IPS-18c (cell line): ENCODE measurements around the gene SLC35F1.

Source experiments
- H3K4me3 ChIP-seq: 2 replicates; pipeline ENCODE4 v1.7.0; 2013; ENCODE audit warnings: low read depth, mild to moderate bottlenecking, low read length, moderate library complexity; ENCODE audit not compliant: insufficient read depth
- H3K9me3 ChIP-seq: one replicate; pipeline ENCODE4 v1.6.1; 2013; ENCODE audit warnings: mild to moderate bottlenecking, low read length, moderate library complexity; ENCODE audit not compliant: control insufficient read depth, insufficient read depth

SLC35F1 gene

DNA sequence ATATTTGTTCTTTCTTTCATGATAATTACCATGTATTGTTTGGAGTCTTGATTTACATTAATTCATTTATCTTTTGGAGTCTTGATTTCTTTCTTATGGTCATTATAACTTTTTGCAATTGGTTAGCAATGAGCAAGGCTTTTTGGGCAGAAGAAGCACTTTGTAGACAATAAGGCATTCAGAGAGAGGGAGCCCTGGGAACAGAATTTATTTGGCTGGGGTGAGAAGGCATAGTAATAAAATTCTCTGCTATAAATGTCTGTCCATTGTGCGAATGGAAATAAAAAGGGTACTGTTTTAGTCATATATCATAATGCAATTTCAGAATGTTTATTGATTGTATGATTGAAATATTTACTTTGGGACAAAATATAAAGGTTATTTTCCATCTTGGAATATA lies 147.0 kb downstream of the SLC35F1 start:
- H3K9me3 ChIP-seq = no peaks in the 10 kb centered on the region
- no peak overlapping the region for H3K4me3 ChIP-seq

DNA sequence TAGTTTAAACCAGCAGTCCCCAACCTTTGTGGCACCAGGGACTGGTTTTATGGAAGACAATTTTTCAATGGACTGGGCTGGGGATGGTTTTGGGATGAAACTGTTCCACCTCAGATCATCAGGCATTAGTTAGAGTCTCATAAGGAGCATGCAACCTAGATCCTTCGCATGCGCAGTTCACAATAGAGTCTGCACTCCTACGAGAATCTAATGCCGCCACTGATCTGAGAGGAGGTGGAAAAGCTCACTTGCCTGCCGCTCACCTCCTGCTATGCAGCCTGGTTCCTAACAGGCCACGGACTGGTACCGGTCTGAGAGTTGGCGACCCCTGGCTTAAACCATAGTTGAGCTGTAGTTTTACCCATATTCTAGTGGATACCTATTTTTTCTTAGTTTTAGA lies 154.6 kb downstream of the SLC35F1 start:
- Histone ChIP-seq H3K4me3 (no peak overlapping the region), H3K9me3 (no peaks in the 10 kb centered on the region)

DNA sequence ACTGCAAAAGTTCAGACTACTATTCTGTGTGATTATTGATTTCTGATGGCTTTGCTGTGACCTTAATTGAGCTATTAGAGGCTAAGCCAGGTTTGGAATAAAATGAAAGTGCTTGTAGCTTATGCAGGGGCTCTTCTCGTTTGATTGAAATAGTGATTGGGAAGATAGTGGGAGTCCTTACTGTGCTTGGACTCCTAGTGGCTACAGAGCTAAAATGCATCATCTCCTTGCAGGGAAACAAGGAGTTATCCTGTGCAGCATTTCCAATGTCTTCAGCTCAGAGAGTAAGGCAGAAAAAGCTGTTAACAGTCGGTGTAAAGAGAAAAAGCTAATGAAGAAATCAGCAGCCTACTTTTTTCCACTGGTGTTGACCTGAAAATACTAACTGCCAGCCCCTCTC lies 173.5 kb downstream of the SLC35F1 start:
- no peaks in the 10 kb centered on the region for H3K9me3 ChIP-seq

DNA sequence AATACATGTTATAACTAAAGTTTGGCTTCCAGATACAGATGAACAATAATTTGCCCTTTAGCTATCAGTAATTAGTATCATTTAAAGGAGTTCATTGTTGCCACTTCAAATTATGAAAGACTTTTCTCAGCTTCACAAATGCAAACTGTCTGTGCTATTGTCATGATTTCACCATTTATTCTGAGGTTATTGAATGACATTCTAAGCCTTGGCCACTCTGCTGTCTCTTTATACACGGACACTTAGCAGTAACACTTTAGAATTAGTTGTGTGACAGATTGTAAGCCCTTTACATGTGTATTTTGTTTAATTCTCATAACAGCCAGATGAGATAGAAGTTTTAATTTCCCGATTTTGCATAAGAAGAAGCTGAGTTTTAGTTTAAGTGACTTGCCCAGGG lies 176.6 kb downstream of the SLC35F1 start:
- H3K9me3 ChIP-seq = no peaks in the 10 kb centered on the region
- H3K4me3 ChIP-seq = no peak overlapping the region

More for the DNA sequence above, 173.5 kb downstream of the SLC35F1 start:
- no peak overlapping the region for H3K4me3 ChIP-seq

DNA sequence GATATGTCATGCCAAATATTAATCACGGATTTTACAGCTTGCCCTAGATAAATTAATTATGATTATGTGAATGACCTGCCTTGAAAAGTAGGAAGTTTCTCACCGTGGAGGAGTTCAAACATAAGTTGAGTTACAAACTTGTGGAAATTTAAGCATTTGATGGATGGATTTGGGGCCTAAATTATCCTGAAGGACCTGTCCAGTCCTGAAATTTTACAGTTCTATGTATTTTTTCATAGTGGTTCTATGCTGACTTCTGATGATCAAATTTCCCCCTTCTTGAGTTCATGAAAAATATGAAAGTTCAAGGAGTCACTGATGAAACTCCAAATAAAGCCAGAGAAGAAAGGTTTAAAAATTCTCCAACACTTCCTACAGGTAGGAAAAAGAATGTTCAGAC lies 178.6 kb downstream of the SLC35F1 start:
- peaks cover 2% of the 10 kb centered on the region for H3K9me3 ChIP-seq
- no peak overlapping the region for H3K4me3 ChIP-seq

DNA sequence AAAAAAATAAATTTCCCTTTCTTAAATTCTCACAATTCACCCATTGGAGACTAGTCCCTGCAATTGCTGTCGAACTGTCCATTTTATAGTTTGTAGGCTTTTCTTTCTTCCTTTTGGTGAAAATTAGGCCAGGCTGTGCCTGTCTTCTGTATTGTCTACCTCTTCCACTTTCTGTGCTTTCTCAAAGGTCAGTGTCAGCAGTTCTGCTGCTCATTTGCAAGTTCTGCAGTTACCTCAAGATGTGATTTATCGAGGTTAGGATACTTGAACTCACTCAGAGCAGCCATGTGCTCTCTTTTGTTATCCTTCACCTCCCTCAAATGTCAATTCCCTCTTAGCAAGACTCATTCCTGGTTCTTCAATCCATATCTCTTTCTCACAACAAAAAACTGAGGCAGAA lies 179.1 kb downstream of the SLC35F1 start:
- Histone ChIP-seq H3K9me3 (peaks cover 4% of the 10 kb centered on the region), H3K4me3 (no peak overlapping the region)

DNA sequence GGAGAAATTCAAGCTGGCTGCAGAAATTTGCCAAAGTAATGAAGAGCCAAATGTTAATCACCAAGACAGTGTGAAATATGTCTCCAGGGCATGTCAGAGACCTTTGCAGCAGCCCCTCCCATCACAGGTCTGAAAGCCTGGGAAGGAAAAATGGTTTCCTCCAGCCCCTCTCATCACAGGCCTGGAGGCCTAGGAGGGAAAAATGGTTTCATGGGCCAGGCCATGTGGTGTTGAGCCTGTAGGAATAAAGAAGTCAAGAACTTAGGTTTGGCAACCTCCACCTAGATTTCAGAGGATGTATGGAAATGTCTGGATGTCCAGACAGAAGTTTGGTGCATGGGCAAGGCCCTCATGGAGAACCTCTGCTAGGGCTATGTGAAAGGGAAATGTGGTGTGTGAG lies 185.0 kb downstream of the SLC35F1 start:
- Histone ChIP-seq H3K4me3 (no peak overlapping the region), H3K9me3 (peaks cover 7% of the 10 kb centered on the region)

DNA sequence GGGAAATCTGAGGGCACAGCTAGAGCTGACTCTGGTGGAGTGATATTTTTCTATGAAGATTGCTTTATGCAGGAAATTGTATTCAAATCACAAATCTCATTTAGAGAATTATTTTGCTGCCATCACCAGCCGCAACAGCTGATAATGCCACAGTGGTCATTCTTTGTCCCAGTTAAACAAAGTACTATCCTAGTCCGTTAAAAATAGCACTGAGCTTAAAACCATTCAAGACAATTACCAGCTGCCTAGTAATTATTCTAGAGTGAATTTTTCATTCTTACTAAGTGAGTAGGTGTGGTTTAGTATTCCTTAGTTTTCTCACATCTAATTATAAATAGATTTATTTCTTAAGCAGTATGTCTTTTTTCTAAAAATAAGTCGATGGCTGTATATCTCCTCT lies 190.5 kb downstream of the SLC35F1 start:
- no peaks in the 10 kb centered on the region for H3K9me3 ChIP-seq

DNA sequence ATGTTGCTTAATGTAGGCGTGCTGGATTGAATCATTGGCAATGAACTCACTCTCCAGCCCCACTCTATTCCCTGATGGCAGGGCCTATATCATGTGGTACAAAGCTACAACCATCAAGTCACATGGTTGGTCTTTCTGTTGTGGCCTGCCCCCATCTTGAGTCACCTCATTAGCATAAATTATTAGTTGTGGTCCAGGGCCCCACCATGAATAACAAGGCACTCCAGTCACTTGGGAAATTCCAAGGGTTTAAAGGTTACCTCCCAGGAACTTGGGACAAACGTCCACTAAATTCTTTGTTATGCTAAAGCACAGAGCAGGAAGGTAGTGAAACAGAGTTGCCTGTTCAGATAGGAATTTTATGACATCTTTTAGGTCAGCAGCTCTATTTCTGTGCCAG lies 193.7 kb downstream of the SLC35F1 start:
- H3K9me3 ChIP-seq = no peaks in the 10 kb centered on the region
- H3K4me3 ChIP-seq = no peak overlapping the region

More for the DNA sequence above, 190.5 kb downstream of the SLC35F1 start:
- H3K4me3 ChIP-seq = no peak overlapping the region

DNA sequence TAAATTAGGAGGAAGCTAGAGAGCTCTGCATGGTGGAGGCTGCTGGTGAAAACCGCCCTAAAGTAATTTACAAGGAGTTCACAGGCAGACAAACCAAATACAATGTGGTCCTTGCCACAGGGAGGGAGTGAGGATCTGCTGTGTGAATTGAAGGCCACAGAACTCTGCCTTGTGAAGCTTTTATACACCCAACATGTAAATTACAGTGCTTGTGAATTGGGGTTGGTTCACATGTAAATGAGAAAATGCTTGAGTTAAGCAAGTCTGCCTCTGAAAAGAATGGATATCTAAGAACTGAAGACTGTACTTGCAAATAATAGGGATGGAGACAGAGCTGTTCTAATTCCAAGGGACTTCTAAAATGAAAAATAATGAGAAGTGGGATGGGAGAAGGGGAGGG lies 194.2 kb downstream of the SLC35F1 start:
- no peak overlapping the region for H3K4me3 ChIP-seq
- no peaks in the 10 kb centered on the region for H3K9me3 ChIP-seq

DNA sequence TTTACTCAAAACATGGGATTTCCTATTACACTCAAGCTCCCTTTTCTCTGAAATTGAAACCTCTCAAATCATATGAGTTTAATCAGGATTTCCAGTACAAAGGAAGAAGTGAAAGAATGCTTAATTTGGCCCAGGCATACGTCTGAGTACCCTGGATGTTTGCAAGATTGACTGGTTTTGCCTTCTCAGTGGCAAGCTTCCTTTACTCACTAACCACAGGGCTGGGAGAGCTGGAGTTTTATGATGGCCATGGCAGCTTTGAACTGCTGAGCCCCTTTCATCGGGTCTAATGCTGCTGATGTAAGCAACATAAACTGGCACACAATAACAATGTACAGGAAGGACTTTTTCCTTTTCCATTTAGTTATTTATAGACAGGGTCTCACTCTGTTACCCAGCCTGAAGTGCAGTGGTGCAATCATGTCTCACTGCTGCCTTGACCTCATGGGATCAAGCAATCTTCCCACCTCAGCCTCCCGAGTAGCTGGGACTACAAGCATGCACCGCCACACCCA lies 194.8 kb downstream of the SLC35F1 start:
- H3K9me3 ChIP-seq = no peaks in the 10 kb centered on the region
- no peak overlapping the region for H3K4me3 ChIP-seq

DNA sequence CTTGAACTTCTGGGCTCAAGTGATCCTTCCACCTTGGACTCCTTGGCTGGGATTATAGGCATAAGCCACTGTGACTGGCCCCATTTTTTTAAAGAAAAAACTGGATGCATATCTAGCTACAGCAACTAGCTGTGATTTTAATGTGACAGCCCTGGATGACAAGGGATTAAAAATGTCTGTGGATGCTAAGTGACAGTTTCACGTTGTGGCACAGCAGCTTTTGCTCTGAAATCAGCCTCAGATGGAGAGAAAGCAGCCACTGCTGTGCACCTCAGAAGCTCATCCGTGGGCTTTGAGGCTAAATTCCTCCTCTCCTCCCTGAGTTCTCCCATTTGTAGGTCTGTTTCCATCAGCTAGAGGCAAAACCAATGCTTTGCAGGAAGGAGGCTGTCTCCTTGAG lies 195.3 kb downstream of the SLC35F1 start:
- H3K9me3 ChIP-seq = no peaks in the 10 kb centered on the region
- no peak overlapping the region for H3K4me3 ChIP-seq

DNA sequence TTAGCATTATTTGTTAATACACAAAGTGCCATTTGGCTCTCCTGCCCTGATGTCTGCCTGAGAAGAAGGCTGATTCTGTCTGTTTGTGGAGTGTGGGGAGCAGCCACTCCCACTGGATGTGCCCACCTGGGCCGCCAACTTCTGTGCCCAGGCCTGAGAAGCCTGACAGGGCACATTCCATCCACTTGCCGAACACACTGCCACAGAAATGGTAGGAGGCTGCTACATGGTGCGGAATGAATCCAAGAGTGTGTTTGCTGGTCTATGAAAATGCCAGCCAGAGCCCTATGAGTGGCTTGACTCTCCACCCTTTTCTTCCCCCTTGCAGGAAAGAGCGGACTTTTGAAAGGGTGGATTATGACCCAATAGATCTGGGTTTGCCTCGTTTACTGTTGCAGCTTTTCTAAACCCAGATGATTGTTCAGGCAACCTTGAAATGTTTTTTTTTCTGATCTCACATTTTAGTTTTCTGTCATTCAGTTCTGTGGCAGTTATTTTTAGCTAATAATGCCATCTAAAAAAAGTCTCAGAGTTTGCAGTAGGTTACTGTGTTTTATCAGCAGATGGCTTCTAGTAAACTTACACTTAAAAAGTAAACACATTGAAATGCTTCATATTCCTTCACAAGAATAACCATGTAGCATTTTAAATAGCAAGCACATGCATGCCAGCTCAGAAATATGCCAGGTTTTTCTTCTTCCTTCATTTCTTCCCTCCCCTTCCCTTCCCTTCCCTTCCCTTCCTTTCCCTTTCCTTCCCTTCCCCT lies 196.5 kb downstream of the SLC35F1 start:
- no peaks in the 10 kb centered on the region for H3K9me3 ChIP-seq

DNA sequence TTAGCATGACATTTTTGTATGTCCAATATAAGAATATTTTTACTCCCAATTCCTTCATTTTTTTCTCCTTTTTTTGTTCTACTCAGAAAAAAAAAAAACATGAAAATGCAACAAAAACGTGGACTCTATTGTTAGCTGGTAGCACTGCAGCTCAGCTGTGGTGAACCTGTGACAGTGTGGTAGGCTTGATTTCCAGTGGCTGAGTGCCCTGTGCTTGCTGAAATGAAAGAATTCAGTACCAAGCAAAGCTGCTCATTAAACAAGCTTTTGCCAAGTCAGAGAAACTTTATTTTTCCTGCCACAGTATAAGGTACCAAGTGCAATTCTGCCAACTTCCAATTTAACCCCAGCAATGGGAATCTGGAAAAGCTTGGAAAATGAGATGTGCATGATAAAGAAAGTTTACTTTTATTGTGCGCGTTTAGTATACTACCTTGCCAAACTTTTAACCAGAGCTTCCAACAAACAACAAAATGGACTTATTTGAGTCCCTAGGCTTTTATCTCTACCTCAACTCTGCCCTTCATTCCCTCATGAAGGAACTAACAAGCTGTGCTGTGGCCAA lies 215.2 kb downstream of the SLC35F1 start:
- Histone ChIP-seq H3K4me3 (no peak overlapping the region), H3K9me3 (no peaks in the 10 kb centered on the region)

More for the DNA sequence above, 196.5 kb downstream of the SLC35F1 start:
- H3K4me3 ChIP-seq = no peak overlapping the region

DNA sequence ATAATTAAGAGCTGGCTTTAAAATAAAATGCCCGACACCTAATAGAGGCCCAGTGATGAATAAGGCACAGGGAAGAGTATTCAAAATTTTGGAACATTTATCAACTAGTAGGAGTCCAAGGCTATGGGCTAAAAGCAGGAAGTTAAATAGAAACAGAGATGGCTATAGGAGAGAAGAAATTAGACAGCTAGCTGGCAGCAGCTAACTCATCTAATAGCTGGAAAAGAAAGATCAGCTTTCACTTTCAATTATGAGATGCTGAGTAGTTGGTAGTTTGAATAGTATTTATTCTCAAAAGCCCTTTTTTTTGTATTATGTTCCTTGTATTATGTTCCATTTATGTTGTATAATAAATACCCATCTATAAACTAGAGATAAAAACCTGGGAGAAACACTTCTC lies 215.7 kb downstream of the SLC35F1 start:
- no peaks in the 10 kb centered on the region for H3K9me3 ChIP-seq
- H3K4me3 ChIP-seq = no peak overlapping the region

DNA sequence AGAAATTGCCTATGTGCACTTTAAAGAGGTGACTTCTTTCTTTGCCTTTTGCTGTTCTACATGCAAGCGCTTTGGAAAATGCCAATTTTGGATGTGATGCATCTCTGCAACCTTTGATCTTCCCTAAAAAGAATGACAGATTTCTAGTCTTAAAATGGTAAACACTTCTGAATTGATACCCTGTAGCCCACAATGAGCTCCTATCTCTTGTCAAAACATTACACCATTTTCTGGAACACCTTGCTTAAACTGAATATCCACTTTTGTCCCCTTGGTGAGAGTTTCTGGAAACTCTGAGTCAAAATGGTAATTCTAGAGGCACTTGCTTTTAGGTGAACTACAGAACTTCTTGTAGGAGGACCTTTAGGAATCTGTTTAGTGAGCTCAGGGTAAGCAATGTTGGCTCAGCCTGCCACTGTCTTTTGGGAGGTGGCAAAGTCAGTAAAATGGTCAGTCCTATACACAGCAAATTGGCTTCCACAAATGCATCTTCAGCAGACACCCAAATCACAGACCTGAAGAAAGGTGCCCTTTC lies 216.5 kb downstream of the SLC35F1 start:
- H3K9me3 ChIP-seq = no peaks in the 10 kb centered on the region
- no peak overlapping the region for H3K4me3 ChIP-seq

DNA sequence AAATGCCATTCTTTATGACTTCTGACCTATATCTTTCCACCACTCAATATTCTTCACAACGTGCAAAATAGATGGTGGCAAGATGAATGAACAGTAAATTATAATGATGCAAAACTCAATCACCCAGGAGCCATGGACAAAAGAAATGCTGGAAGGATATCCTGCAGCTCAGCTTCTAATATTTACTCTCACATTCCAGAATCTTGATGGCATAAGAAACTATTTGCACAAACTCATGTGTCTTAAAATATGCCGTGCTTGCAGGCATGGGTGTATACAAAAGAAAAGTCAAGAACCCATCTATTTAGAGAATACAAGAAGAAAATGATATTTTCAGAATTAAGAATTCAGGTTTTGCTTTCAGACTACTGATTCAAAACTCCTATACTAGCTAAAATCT lies 217.8 kb downstream of the SLC35F1 start:
- no peaks in the 10 kb centered on the region for H3K9me3 ChIP-seq
- no peak overlapping the region for H3K4me3 ChIP-seq

DNA sequence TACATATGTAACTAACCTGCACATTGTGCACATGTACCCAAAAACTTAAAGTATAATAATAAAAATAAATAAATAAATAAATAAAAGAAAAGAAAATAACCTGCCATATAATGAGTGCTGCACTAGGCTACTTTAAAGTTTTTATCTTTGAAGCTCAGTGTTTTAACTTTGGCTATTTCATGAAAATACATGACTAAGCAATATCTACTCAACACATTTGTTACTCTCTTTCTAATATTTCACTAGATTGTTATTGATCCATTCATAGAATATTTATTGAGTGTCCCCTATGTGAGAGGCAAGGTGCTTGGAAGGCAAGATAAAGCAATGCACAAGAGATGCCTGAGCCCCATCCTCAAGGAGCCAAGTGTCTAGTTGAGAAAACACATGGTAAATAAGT lies 221.7 kb downstream of the SLC35F1 start:
- no peak overlapping the region for H3K4me3 ChIP-seq
- H3K9me3 ChIP-seq = no peaks in the 10 kb centered on the region
